HL-60 (cell line): Measurements from ENCODE around the gene ATRNL1.

Source experiments
- GABPA ChIP-seq: IDR thresholded peaks from 2 replicates; pipeline ENCODE4 v1.6.1; 2012; ENCODE audit warnings: low read depth
- POLR2AphosphoS5 ChIP-seq: IDR thresholded peaks from 2 replicates; pipeline ENCODE4 v1.6.1; 2012; ENCODE audit warnings: low read depth
- SPI1 ChIP-seq: IDR thresholded peaks from 2 replicates; pipeline ENCODE4 v1.6.1; 2012; ENCODE audit warnings: low read depth, mild to moderate bottlenecking, borderline replicate concordance
- TF ChIP-seq, protein P1 (sequence below): IDR thresholded peaks from one replicate; pipeline ENCODE4 v1.5.1; 2011; ENCODE audit warnings: low read length, control low read depth, inconsistent platforms; ENCODE audit not compliant: insufficient read depth
- TF ChIP-seq, protein P2 (sequence below): IDR thresholded peaks from 2 replicates; pipeline ENCODE4 v1.6.1; 2012; ENCODE audit warnings: low read depth; ENCODE audit not compliant: insufficient replicate concordance

DNA sequence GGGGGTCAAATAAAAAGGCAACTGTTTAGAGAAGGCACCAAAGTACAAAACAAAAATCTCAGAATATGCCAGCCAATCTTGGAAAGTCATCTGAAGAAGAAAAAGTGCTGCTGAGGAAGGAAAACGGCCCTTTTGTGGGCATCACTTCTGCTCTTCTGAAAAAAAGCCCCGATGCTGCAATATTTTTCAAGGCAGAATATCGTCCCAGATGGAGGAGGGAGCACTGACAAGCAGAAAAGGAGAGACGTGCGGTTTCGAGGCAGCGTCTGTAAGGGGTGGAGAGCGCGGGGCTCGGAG lies 959 bp upstream of the ATRNL1 start:
- TF ChIP-seq, protein P1, sequence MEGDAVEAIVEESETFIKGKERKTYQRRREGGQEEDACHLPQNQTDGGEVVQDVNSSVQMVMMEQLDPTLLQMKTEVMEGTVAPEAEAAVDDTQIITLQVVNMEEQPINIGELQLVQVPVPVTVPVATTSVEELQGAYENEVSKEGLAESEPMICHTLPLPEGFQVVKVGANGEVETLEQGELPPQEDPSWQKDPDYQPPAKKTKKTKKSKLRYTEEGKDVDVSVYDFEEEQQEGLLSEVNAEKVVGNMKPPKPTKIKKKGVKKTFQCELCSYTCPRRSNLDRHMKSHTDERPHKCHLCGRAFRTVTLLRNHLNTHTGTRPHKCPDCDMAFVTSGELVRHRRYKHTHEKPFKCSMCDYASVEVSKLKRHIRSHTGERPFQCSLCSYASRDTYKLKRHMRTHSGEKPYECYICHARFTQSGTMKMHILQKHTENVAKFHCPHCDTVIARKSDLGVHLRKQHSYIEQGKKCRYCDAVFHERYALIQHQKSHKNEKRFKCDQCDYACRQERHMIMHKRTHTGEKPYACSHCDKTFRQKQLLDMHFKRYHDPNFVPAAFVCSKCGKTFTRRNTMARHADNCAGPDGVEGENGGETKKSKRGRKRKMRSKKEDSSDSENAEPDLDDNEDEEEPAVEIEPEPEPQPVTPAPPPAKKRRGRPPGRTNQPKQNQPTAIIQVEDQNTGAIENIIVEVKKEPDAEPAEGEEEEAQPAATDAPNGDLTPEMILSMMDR = no peak
- TF ChIP-seq POLR2AphosphoS5 (no peak), SPI1 (no peak), GABPA (no peak)
- TF ChIP-seq, protein P2, sequence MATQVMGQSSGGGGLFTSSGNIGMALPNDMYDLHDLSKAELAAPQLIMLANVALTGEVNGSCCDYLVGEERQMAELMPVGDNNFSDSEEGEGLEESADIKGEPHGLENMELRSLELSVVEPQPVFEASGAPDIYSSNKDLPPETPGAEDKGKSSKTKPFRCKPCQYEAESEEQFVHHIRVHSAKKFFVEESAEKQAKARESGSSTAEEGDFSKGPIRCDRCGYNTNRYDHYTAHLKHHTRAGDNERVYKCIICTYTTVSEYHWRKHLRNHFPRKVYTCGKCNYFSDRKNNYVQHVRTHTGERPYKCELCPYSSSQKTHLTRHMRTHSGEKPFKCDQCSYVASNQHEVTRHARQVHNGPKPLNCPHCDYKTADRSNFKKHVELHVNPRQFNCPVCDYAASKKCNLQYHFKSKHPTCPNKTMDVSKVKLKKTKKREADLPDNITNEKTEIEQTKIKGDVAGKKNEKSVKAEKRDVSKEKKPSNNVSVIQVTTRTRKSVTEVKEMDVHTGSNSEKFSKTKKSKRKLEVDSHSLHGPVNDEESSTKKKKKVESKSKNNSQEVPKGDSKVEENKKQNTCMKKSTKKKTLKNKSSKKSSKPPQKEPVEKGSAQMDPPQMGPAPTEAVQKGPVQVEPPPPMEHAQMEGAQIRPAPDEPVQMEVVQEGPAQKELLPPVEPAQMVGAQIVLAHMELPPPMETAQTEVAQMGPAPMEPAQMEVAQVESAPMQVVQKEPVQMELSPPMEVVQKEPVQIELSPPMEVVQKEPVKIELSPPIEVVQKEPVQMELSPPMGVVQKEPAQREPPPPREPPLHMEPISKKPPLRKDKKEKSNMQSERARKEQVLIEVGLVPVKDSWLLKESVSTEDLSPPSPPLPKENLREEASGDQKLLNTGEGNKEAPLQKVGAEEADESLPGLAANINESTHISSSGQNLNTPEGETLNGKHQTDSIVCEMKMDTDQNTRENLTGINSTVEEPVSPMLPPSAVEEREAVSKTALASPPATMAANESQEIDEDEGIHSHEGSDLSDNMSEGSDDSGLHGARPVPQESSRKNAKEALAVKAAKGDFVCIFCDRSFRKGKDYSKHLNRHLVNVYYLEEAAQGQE = no peak
